Measurements from ENCODE around the gene REPIN1.

The REPIN1 gene

GRCh38 chr7:150403376-150404171, 35.0 kb downstream of the REPIN1 start:
- H3K27ac ChIP-seq (ENCODE audit: low read depth, low read length), result peak overlapping the region; percentile 96
- no peaks in the 10 kb centered on the region for H3K27me3 ChIP-seq (ENCODE audit: control insufficient read depth, insufficient read depth, low read length)
- H3K36me3 ChIP-seq (ENCODE audit: control insufficient read depth, insufficient read depth, low read length), result peaks cover 2% of the 10 kb centered on the region; the same call in 1 of the 2 replicates
- H3K9me3 ChIP-seq (ENCODE audit: control insufficient read depth, insufficient read depth, low read depth, low read length), result no peaks in the 10 kb centered on the region
- H3K9ac ChIP-seq (ENCODE audit: low read length), result peak overlapping the region; percentile 85
- no peak overlapping the region for H3K4me3 ChIP-seq (ENCODE audit: low read depth, low read length)
- peaks cover 79% of the 10 kb centered on the region for H3K4me1 ChIP-seq (ENCODE audit: control insufficient read depth, insufficient read depth, low read length)

- peaks cover 5% of the 10 kb centered on the region; the same call in 1 of the 2 replicates for H3K36me3 ChIP-seq (ENCODE audit: control insufficient read depth, insufficient read depth, low read length)
- no peaks in the 10 kb centered on the region for H3K27me3 ChIP-seq (ENCODE audit: control insufficient read depth, insufficient read depth, low read length)
- H3K9me3 ChIP-seq (ENCODE audit: control insufficient read depth, insufficient read depth, low read depth, low read length), result no peaks in the 10 kb centered on the region
- H3K4me3 ChIP-seq (ENCODE audit: low read depth, low read length), result peak overlapping the region; percentile 75
- H3K4me1 ChIP-seq (ENCODE audit: control insufficient read depth, insufficient read depth, low read length), result peaks cover 72% of the 10 kb centered on the region
- peak overlapping the region; percentile 85 for H3K9ac ChIP-seq (ENCODE audit: low read length)
- peak overlapping the region; percentile 96 for H3K27ac ChIP-seq (ENCODE audit: low read depth, low read length)
Observed at GRCh38 chr7:150404172-150404804, 35.7 kb downstream of the REPIN1 start.

GRCh38 chr7:150404805-150405583, 36.4 kb downstream of the REPIN1 start:
- peak overlapping the region; percentile 96 for H3K27ac ChIP-seq (ENCODE audit: low read depth, low read length)
- H3K4me3 ChIP-seq (ENCODE audit: low read depth, low read length), result peak overlapping the region; percentile 75
- no peaks in the 10 kb centered on the region for H3K27me3 ChIP-seq (ENCODE audit: control insufficient read depth, insufficient read depth, low read length)
- H3K9me3 ChIP-seq (ENCODE audit: control insufficient read depth, insufficient read depth, low read depth, low read length), result no peaks in the 10 kb centered on the region
- peak overlapping the region; percentile 85 for H3K9ac ChIP-seq (ENCODE audit: low read length)
- H3K36me3 ChIP-seq (ENCODE audit: control insufficient read depth, insufficient read depth, low read length), result peaks cover 10% of the 10 kb centered on the region; the same call in 1 of the 2 replicates
- peaks cover 65% of the 10 kb centered on the region for H3K4me1 ChIP-seq (ENCODE audit: control insufficient read depth, insufficient read depth, low read length)

GRCh38 chr7:150405584-150406311, 37.1 kb downstream of the REPIN1 start:
- Histone ChIP-seq H3K9me3 (ENCODE audit: control insufficient read depth, insufficient read depth, low read depth, low read length) (no peaks in the 10 kb centered on the region), H3K4me1 (ENCODE audit: control insufficient read depth, insufficient read depth, low read length) (peaks cover 58% of the 10 kb centered on the region), H3K4me3 (ENCODE audit: low read depth, low read length) (peak overlapping the region; percentile 75), H3K9ac (ENCODE audit: low read length) (peak overlapping the region; percentile 85), H3K27ac (ENCODE audit: low read depth, low read length) (no peak overlapping the region), H3K27me3 (ENCODE audit: control insufficient read depth, insufficient read depth, low read length) (no peaks in the 10 kb centered on the region), H3K36me3 (ENCODE audit: control insufficient read depth, insufficient read depth, low read length) (peaks cover 17% of the 10 kb centered on the region; the same call in 1 of the 2 replicates)

- H3K27me3 ChIP-seq (ENCODE audit: control insufficient read depth, insufficient read depth, low read length), result no peaks in the 10 kb centered on the region
- H3K4me1 ChIP-seq (ENCODE audit: control insufficient read depth, insufficient read depth, low read length), result peaks cover 53% of the 10 kb centered on the region
- peak overlapping the region; percentile 85 for H3K9ac ChIP-seq (ENCODE audit: low read length)
- H3K36me3 ChIP-seq (ENCODE audit: control insufficient read depth, insufficient read depth, low read length), result peaks cover 17% of the 10 kb centered on the region; the same call in 1 of the 2 replicates
- H3K27ac ChIP-seq (ENCODE audit: low read depth, low read length), result no peak overlapping the region
- peak overlapping the region; percentile 75 for H3K4me3 ChIP-seq (ENCODE audit: low read depth, low read length)
- H3K9me3 ChIP-seq (ENCODE audit: control insufficient read depth, insufficient read depth, low read depth, low read length), result no peaks in the 10 kb centered on the region
Observed at GRCh38 chr7:150406312-150406566, 37.6 kb downstream of the REPIN1 start.

GRCh38 chr7:150406567-150407421, 38.2 kb downstream of the REPIN1 start:
- Histone ChIP-seq H3K9me3 (ENCODE audit: control insufficient read depth, insufficient read depth, low read depth, low read length) (no peaks in the 10 kb centered on the region), H3K4me1 (ENCODE audit: control insufficient read depth, insufficient read depth, low read length) (peaks cover 47% of the 10 kb centered on the region), H3K27ac (ENCODE audit: low read depth, low read length) (no peak overlapping the region), H3K36me3 (ENCODE audit: control insufficient read depth, insufficient read depth, low read length) (peaks cover 21% of the 10 kb centered on the region; the same call in 1 of the 2 replicates), H3K4me3 (ENCODE audit: low read depth, low read length) (peak overlapping the region; percentile 75), H3K27me3 (ENCODE audit: control insufficient read depth, insufficient read depth, low read length) (no peaks in the 10 kb centered on the region), H3K9ac (ENCODE audit: low read length) (no peak overlapping the region)

GRCh38 chr7:150407588-150408392, 39.2 kb downstream of the REPIN1 start:
- Histone ChIP-seq H3K27ac (ENCODE audit: low read depth, low read length) (no peak overlapping the region), H3K27me3 (ENCODE audit: control insufficient read depth, insufficient read depth, low read length) (no peaks in the 10 kb centered on the region), H3K36me3 (ENCODE audit: control insufficient read depth, insufficient read depth, low read length) (peaks cover 21% of the 10 kb centered on the region; the same call in 1 of the 2 replicates), H3K4me3 (ENCODE audit: low read depth, low read length) (no peak overlapping the region), H3K4me1 (ENCODE audit: control insufficient read depth, insufficient read depth, low read length) (peaks cover 37% of the 10 kb centered on the region), H3K9ac (ENCODE audit: low read length) (no peak overlapping the region), H3K9me3 (ENCODE audit: control insufficient read depth, insufficient read depth, low read depth, low read length) (no peaks in the 10 kb centered on the region)

GRCh38 chr7:150408393-150409299, 40.0 kb downstream of the REPIN1 start:
- no peak overlapping the region for H3K9ac ChIP-seq (ENCODE audit: low read length)
- peaks cover 24% of the 10 kb centered on the region; the same call in 1 of the 2 replicates for H3K36me3 ChIP-seq (ENCODE audit: control insufficient read depth, insufficient read depth, low read length)
- peaks cover 29% of the 10 kb centered on the region for H3K4me1 ChIP-seq (ENCODE audit: control insufficient read depth, insufficient read depth, low read length)
- H3K27ac ChIP-seq (ENCODE audit: low read depth, low read length), result no peak overlapping the region
- H3K9me3 ChIP-seq (ENCODE audit: control insufficient read depth, insufficient read depth, low read depth, low read length), result no peaks in the 10 kb centered on the region
- no peak overlapping the region for H3K4me3 ChIP-seq (ENCODE audit: low read depth, low read length)
- no peaks in the 10 kb centered on the region for H3K27me3 ChIP-seq (ENCODE audit: control insufficient read depth, insufficient read depth, low read length)

Data from HUES6 (cell line).